GM19397 (cell line): ENCODE measurements around the gene ZNF254.
"Not testable (repeated sequence)": the region's sequence is repeated elsewhere in the genome, so short reads cannot be mapped to it uniquely, and the experiment has no call there.

ENCODE experiments used
- ATAC-seq: cut with Tn5 transposase; IDR thresholded peaks from one replicate; pipeline ENCODE4 v1.9.1; 2021; ENCODE audit warnings: mild to moderate bottlenecking, moderate library complexity; ENCODE audit not compliant: unreplicated experiment

The ZNF254 gene

GRCh38 chr19:24071078-24071477 is 15.9 kb upstream of the ZNF254 start:
- no peak for ATAC-seq

GRCh38 chr19:24072720-24073119 is 14.3 kb upstream of the ZNF254 start:
- no peak for ATAC-seq

DNA sequence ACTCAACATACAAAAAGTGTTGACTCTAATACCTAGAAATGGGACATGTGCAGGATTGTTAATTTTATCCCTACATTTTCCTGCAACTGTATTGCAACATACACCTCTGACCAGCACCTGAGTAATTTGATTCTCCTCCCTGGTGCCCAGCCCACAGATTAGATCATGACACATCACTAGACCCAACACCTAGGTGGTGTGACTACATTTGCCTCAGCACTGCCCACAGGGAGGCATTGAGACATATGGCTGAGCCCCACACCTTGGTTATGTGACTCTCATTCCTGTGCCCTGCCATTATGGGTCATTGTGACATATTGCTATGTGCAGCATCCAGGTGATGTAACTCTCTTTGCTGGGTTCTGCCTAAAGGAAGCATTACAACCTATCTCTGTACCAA is 13.2 kb upstream of the ZNF254 start:
- no peak for ATAC-seq

DNA sequence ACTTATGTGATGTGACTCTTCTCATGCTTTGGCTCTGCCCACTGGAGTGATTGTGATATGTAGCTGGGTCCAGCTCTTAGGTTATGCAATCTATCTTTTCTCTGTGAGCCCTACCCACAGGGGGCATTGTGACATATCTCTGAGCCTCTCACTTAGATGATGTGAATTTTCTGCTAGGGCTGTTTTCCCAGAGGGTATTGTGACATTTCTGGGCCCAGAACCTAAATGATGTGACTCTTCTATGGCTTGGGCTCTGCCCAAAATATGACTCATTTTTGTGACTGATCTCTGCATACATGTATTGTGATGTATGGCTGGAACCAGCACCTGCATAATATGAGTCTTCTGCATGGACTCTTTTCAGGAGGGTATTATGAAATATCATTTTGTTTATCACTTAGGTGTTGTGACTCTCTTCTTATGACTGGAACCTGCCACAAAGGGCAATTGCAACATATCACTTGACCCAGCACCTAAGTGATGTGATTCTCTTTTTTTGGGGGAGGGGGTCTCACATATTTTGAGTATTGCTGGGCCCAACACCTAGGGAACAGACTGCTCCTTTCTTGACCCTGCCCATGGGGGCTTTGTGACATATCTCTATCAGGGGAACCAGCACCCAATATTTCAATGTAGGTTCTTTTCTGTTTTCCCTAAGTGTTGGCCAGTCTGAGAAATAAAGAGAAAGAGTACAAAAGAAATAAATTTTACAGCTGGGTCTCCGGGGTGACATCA is 12.1 kb upstream of the ZNF254 start:
- ATAC-seq: no peak

GRCh38 chr19:24075530-24075929 is 11.5 kb upstream of the ZNF254 start:
- ATAC-seq: not testable (repeated sequence)

DNA sequence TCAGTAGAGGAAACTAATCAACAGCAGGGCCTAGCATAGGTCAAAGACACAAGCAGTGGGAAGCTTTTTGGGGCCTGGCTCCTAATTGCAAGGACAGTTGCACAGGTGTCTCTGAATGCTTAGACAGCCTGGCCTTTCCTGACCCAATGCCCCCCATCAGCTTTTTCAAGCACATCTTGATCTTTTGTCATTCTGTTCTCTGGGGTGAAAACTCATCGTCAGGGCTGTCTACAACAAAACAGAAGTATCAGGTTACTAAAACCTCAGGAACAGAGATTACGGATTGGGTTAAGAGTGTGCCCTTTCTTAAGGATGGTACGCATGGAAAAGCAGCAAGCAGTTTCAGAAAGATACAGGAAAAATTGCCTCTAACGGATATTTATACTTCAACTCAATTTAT is 8.3 kb upstream of the ZNF254 start:
- no peak for ATAC-seq

- ATAC-seq: no peak
Observed at GRCh38 chr19:24081056-24081455, 5.9 kb upstream of the ZNF254 start.

DNA sequence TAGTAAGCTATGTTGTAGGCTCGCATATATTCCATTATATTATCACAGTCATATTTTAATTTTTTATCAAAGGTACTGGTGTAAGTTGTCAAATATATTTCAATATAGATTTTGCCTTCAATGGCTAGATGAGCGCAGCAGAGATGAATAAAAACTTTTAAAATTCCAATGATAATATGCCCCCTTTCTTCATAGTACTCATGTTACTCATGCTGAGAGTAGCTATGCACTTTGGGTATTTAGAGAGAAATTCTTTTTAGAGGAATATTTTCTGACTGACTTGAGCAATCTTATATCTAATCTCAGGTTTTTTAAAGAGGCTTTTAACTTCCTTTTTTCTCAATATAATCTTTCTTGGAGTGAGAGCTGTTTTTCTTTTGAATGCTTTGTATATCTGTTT is 11.4 kb downstream of the ZNF254 start:
- ATAC-seq: no peak

- ATAC-seq: no peak
Observed at GRCh38 chr19:24099829-24100228, 12.8 kb downstream of the ZNF254 start.

- ATAC-seq: not testable (repeated sequence)
Observed at GRCh38 chr19:24100597-24100996, 13.6 kb downstream of the ZNF254 start.

DNA sequence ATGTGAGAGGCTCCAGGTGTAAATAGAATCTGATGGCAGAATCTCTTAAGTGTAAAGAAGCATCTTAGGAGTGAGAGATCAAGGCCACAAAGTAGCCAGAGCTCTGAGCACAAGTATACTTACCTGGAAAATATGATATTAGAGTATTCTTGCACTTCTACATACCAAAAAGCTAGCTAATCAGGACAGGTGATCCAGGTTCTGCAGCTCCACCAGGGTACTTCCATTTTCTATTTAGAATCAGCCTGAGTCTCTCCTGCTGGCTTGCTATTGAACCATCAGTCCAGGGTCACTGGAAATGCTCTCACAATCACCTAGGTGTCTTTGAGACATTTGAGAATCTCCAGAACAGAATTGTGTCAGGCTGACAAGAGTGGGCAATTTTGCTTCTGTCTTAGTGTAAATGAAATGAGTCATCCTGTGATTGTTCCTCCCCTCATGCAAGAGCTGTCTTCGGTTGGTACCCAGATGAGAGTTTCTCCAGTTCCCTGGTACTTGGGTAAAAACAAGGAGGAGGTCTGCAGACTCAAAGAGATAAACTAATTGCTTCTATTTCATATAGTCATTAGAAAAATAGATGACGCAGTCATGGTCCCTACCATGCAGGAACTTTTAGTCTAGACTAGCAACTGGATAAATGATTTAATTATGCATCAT is 14.6 kb downstream of the ZNF254 start:
- ATAC-seq: no peak

DNA sequence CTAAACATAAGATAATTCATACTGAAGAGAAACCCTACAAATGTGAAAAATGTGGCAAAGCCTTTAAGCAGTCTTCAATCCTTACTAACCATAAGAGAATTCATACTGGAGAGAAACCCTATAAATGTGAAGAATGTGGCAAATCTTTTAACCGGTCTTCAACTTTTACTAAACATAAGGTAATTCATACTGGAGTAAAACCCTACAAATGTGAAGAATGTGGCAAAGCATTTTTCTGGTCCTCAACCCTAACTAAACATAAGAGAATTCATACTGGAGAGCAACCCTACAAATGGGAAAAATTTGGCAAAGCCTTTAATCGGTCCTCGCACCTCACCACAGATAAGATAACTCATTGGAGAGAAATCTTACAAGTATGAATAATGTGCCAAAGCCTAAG is 40.6 kb downstream of the ZNF254 start:
- no peak for ATAC-seq

DNA sequence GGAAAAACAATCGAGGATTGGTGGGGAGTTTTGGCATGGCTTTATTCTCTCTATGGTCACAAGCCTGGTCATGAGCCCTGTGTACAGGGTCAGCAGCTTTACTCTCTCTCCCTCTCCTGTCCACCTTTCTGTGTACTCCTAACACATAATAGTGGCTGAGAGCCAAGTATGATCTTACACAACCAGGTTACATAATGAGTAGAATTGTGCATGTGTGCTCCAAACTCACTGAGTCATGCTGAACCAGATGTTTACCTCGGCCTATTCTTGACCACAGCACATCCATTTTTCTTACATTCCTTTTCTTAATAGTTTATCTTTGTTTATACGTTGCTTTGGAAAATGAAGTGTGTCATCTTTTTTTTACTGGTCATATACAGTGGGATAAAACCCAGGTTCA is 53.1 kb downstream of the ZNF254 start:
- no peak for ATAC-seq

DNA sequence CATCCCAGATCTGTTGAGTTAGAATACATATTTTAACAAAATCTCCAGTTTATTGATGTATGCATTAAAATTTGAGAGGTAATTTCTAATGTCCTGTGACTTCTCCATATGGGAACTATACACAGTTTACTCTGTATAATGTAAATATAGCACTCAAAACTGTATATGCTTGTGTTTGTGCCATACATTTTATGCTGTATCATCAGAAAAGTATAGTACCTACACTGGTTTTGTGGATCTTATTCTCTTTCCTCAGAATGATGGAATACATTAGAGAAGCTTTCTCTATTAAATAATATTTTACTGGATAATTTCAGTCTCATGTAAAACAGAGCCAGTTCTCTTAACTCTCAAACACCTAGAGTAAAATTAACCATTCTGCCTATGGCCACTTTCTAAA is 53.6 kb downstream of the ZNF254 start:
- no peak for ATAC-seq

DNA sequence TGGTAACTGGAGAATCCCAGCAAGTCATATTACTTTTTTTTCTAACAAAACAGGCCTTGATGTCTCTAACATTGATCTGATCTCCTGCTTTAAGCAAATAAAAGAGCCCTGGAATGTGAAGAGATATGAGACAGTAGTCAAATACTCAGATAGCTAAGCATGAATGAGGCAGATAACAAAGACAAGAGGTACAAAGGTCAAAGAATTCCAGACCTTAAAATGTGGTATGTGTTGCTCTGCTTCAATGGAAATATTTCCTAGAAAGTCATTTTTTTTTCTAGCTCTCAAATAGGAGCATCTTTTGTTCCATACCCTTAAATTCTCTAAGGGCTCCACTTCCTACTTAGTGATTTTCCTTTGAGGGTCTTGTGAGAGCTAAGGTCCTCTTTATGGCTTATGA is 54.6 kb downstream of the ZNF254 start:
- ATAC-seq: no peak

- no peak for ATAC-seq
Observed at GRCh38 chr19:24142771-24143170, 55.8 kb downstream of the ZNF254 start.

- ATAC-seq: no peak
Observed at GRCh38 chr19:24159707-24160106, 72.7 kb downstream of the ZNF254 start.

DNA sequence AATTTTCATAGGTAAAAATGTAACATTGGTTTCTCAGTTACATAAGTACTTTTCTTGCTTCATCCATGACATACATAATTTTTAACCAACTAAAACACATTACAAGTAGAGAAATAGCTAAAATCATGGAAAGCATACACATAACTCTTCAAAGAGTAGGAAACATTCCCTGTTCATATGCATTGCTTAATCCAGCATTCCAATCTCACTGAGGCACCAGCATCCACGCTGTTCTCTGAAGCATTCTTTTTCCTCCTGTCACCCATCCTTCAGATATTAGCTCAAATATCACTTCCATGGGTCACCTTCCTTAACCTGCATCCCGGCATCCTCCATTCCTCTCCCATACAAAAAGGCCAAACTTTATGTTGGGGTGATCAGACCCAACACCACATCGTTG is 79.1 kb downstream of the ZNF254 start:
- no peak for ATAC-seq

DNA sequence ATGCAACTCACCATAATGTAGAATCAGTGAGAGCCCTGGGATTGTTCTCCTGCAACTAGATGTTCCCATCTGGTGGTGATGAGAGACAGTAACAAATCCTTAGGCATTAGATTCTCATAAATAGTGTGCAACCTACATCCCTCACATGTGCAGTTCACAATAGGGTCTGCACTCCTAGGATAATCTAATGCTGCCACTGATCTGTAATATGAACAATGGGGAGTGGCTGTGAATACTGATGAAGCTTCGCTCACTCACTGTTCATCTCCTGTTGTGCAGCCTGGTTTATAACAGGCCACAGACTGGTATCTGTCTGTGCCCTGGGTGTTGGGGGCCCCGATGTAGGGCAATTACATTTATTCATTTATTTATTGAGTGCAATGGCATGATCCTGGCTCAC is 86.9 kb downstream of the ZNF254 start:
- no peak for ATAC-seq

- ATAC-seq: no peak
Observed at GRCh38 chr19:24177686-24178085, 90.7 kb downstream of the ZNF254 start.

GRCh38 chr19:24178207-24178606 is 91.2 kb downstream of the ZNF254 start:
- no peak for ATAC-seq
